ENCODE data around the gene CRELD1.
"Not testable (repeated sequence)": the region's sequence is repeated elsewhere in the genome, so short reads cannot be mapped to it uniquely, and the experiment has no call there.

The CRELD1 gene

DNA sequence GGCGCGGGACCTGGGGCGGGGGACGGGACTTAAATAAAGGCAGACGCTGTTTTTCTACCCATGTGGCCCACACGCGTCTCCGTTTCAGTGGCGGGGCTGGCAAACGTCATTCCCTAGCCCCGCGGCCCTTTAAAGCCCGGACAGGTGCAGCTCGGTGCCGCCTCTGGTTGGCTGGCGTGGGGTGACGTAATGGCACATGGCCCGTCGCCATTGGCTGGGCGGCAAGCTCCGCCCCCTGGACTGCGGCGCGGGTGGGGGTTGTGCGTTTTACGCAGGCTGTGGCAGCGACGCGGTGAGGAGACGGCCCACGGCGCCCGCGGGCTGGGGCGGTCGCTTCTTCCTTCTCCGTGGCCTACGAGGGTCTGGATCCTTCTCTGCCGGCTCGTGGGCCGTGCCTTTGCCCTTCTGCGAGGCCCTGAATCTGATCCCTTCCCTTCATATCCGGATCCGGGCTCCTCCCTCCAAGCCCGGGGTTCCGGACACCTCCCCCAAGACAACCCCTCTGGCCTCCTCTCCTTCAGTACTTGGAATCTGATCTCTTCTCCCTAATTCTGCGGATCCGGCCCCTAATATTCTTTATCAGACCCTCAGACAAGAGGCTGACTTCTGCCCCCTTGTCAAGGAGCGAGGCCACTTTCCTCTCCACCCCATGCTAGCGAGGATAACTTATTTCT lies at the start of gene CRELD1:
Gene CRELD1 (plus strand): TSS at position 274 of the 674 bp plus-strand sequence. CDS start 605 bp downstream, outside the sequence.
- peak; percentile 68 for DNase-seq

GRCh38 chr3:9884555-9885165 lies 49.0 kb upstream of the CRELD1 start:
- DNase-seq, result no peak

GRCh38 chr3:9886328-9886727 lies 47.3 kb upstream of the CRELD1 start:
- no peak for DNase-seq

DNA sequence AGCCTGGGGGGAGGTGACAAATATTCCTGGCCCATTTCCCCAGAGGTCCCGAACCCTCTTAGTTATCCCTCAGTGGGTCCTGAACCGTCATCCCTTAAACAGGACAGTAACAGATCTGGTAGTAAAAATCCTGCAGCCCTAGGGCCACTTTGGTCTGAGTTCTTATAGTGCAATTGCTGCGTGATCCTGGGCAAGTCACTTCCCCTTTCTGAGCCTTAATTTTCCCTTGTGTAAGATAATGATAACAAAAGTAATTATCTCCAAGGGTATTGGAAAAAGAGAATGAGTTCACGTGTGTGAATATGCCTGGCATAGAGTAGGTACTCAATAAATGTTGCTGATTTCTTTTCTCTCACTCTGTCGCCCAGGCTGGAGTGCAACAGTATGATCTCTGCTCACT lies 46.2 kb upstream of the CRELD1 start:
- DNase-seq, result no peak

- DNase-seq, result no peak
These were observed 45.1 kb upstream of the CRELD1 start for GRCh38 chr3:9888540-9888939.

GRCh38 chr3:9889405-9889804 lies 44.2 kb upstream of the CRELD1 start:
- DNase-seq, result no peak

GRCh38 chr3:9890249-9891071 lies 43.2 kb upstream of the CRELD1 start, which contains the start of gene JAGN1:
Gene JAGN1, plus strand, starts transcription at chr3:9890610. Its CDS starts 113 bp downstream, at chr3:9890723.
- peak; percentile 51 for DNase-seq

DNA sequence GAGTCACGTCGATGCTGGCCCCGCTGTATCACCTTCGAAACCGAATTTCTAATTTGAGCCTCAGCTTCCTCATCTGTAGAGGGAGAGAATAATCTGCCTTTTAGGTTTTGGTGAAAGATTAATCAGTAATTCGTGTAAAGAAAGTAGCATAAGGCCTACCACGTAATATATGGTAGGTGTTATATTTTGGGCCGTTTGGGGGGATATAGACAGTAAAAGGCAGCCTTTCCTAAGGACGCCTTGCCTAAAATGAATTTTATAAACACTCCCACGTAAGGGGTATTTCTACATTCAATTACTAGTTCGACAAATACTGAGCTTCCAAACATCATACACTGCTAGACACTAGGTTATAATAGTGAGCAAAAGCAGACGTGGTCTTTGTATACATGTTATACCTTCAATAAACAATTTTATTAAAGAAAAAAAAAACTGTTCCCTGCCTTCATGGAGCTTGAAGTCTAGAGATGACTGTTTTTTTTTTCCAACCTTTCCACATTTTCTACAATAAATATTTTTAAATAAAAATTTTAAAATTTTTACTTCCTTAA lies 42.5 kb upstream of the CRELD1 start:
- no peak for DNase-seq

- no peak for DNase-seq
These were observed 39.9 kb upstream of the CRELD1 start for GRCh38 chr3:9893739-9894138.

GRCh38 chr3:9895715-9896114 lies 37.9 kb upstream of the CRELD1 start:
- not testable (repeated sequence) for DNase-seq

- not testable (repeated sequence) for DNase-seq
These were observed 36.8 kb upstream of the CRELD1 start for GRCh38 chr3:9896755-9897407.

DNA sequence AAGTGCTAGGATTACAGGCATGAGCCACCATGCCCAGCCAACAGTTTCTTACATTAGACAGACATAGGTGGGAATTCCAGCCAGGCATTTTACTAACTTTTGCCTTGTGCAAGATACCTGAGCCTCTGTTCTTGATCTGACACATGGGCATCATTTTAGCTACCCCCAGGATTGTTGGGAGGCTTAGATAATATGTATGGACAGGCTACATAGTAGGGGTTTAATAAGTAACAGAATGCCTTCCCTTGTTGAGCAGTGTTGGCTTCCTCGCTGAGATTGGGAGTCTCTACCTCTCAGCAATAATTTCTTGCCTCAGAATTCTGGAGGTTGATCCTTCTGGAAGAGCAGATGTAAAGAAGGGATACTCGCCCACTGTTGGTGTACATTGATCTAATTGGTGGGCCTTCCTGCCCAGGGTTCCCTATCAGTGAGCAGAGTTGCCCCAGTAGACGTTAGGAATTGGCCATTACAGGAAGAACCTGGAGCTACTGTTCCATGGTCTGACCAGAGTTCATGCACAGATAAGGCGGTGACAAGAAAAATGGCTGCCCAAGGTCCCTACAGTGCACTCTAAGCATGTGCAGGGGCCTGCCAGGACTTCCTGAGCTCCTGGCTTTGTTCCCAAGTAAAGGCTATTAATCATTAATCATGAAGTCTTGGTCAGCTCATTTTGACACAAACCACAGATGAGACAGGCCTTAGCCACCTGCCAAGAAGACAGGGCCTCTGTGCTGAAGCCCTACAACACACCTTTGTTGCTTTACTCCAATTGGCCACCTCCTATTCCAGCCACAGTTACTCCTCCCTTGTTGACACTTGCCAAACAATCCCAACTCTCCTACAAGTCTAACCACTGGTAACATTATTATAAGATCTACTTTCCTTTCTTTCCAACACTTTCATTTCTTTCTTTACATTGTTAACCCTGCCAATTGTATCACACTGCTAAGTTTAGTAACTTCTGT lies 35.9 kb upstream of the CRELD1 start:
- DNase-seq, result no peak

DNA sequence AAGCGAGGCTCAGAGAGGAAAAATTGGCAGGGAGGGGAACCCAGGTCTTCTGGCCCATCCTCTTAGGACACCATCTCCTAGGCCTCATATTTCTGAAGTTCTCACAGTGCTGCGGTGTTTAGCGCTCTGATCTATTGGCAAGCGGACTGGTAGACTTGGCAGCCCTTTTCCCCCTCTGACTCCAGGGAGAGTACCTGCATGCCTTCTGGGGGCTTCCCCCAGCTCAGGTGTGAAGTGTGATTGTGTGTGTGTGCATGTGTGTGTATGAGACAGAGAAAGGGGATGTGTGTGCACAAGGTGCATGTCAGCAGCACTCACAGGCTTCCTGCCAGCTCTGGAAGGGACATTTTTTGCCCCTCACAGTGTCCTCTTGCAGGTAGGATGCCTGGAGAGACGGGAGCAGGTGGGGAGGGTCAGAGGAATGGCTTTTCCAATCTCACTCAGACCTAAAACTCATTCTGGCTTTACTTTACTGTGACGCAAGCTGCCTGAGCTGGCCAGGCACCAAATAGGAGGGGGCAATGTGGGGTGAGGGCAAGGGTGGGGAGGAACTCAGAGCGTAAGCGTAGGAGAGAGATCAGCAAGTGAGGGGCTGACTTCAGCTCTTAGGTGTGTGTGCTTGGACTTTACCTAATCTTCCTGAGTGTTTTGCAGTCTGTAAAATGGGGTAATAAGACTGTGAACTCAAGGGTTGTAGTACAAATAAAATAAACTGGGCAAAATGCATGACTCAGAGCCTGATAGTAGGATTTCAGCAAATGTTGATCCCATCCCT lies 35.0 kb upstream of the CRELD1 start:
- DNase-seq, result no peak

DNA sequence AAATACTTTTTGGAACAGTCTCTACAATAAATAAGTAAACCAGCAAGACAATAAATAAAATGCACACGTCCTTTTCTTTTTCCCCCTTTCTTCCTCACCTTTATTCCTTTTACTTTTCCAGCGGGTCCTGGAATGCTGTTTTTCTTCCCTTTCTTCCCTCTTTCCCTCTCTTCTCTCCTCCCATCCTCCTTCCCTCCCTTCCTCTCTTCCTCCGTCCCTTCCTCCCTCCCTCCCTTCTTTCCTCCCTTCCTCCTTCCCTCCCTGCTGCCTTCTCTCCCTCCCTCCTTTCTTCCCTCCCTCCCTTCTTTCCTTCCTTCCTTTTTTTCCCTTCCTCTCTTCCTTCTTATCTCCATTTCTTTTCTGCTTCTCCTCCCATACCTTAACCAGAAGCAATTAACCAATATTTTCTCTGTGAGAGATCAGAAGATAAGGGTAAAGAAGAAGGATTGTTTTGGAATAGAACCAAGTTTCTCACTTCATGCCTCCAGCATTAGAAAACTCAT lies 34.3 kb upstream of the CRELD1 start:
- DNase-seq, result no peak

DNA sequence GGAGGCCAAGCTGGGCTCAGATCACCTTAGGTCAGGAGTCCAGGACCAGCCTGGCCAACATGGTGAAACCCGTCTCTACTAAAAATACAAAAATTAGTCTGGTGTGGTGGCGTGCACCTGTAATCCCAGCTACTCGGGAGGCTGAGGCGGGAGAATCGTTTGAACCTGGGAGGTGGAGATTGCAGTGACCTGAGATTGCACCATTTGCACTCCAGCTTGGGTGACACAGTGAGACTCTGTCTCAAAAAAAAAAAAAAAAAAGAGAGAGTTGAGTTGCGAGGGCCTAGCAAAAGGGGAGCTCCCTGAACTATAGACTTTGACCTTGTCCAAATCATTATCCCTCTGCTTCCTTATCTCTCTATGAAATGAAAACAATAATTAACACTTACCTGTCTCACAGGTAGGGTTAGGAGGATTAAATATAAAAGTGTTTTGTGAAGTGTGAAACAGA lies 32.6 kb upstream of the CRELD1 start:
- DNase-seq, result not testable (repeated sequence)

DNA sequence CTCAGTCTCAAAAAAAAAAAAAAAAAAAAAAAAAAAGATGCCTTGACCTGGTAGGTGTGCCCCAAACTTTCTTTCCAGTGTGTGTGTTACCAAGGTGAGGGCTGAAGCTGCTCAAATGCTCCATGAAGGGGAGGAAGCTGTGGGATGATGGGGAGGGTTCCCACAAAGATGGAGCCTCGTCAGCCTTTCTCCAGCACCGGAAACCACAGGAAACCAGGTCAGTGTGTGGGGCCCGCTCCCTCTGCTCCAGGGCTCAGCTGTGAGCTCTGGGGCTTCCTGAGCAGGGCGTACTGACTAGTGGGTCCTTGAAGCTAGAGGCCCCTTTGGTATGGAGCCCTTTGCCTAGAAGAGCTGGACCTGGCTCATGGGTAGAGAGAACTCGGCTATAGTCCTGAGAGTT lies 31.7 kb upstream of the CRELD1 start:
- DNase-seq, result no peak

DNA sequence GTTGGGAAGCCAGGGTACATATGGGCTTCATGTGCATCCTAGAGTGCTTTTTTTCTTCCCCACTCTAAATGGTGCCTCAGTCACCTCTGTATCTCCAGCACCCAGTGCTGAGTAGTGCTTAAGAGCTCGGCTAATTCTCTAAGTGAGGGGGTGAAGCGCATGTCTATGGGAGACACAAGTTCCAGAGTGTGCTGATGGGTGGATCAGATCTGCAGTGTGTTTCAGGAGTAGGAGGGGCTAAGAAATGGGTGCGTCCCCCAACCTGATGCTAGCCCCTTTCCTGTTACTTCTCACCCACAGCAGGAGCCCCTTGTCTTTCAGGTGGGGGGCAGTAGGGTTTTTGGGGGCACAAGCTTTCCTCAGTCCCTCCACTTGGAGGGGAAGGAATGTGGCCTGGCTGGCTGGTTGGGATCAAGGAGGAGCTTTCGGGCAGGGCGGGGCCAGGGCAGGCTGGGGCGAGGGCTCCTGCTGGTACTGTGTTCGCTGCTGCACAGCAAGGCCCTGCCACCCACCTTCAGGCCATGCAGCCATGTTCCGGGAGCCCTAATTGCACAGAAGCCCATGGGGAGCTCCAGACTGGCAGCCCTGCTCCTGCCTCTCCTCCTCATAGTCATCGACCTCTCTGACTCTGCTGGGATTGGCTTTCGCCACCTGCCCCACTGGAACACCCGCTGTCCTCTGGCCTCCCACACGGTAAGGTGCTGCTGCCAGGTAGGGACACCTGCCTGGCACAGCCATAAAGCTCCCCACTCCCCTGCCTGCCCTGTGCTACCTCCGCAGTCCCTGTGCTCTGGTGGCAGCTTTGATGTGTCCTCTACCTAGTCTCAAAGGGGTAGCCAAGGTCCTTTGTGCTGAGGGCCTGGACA lies 31.0 kb upstream of the CRELD1 start, which contains the start of gene IL17RE:
Gene IL17RE (plus strand): TSS at position 477 of the 866 bp plus-strand sequence. CDS start 85 bp downstream, at position 562.
- DNase-seq, result no peak

DNA sequence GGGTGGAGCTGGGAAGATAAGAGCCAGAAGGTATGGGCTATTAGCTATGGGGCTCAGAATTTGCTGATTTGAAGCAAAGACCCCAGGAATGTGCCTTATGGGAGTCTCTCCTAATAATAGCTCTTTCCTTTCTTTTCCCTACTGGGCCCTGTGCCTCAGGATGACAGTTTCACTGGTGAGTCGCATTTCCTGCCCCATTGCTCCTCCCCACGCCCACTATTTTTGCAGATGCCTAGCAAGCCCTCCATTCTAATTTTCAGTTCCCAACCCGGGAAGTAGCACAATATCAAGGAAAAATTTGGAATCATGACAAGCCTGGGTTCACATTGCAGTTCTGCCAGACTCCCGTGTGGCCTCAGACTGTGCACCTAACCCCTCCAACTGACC lies 30.4 kb upstream of the CRELD1 start:
- DNase-seq, result no peak

- DNase-seq, result no peak
These were observed 29.7 kb upstream of the CRELD1 start for GRCh38 chr3:9903904-9904303.
